HL-60 (cell line): Measurements from ENCODE around the gene STPG2.

Experiments
- CTCF ChIP-seq: IDR thresholded peaks from one replicate; pipeline ENCODE4 v1.5.1; 2011; ENCODE audit warnings: low read length, control low read depth, inconsistent platforms; ENCODE audit not compliant: insufficient read depth
- POLR2AphosphoS5 ChIP-seq: IDR thresholded peaks from 2 replicates; pipeline ENCODE4 v1.6.1; 2012; ENCODE audit warnings: low read depth
- REST ChIP-seq: IDR thresholded peaks from 2 replicates; pipeline ENCODE4 v1.6.1; 2012; ENCODE audit warnings: low read depth; ENCODE audit not compliant: insufficient replicate concordance

- no peak for TF ChIP-seq CTCF
- no peak for TF ChIP-seq POLR2AphosphoS5
- no peak for TF ChIP-seq REST
Measured at GRCh38 chr4:97582890-97583289, 560.4 kb downstream of the STPG2 start.
